Measurements from ENCODE around the gene ADIRF.
"Not testable (repeated sequence)": the region's sequence is repeated elsewhere in the genome, so short reads cannot be mapped to it uniquely, and the experiment has no call there.

Gene ADIRF

GRCh38 chr10:86942441-86943315 is 25.6 kb upstream of the ADIRF start:
- DNase-seq (ENCODE audit: insufficient read length, low spot score): no peak
- no peak for FAIRE-seq

GRCh38 chr10:86943316-86944030 is 24.8 kb upstream of the ADIRF start:
- no peak for TF ChIP-seq POLR2A (IDR thresholded peaks at IDR 0.05; ENCODE audit: low read depth, low read length)
- DNase-seq (ENCODE audit: insufficient read length, low spot score) (no peak), FAIRE-seq (no peak)

More at GRCh38 chr10:86942441-86943315, 25.6 kb upstream of the ADIRF start:
- TF ChIP-seq POLR2A (IDR thresholded peaks at IDR 0.05; ENCODE audit: low read depth, low read length): no peak

- DNase-seq (ENCODE audit: insufficient read length, low spot score) (no peak), FAIRE-seq (no peak)
Measured at GRCh38 chr10:86944031-86944419, 24.3 kb upstream of the ADIRF start.

GRCh38 chr10:86944471-86944870 is 23.8 kb upstream of the ADIRF start:
- TF ChIP-seq POLR2A (IDR thresholded peaks at IDR 0.05; ENCODE audit: low read depth, low read length): no peak
- FAIRE-seq (no peak), DNase-seq (ENCODE audit: insufficient read length, low spot score) (no peak)

More at GRCh38 chr10:86944031-86944419, 24.3 kb upstream of the ADIRF start:
- TF ChIP-seq POLR2A (IDR thresholded peaks at IDR 0.05; ENCODE audit: low read depth, low read length): no peak

GRCh38 chr10:86944907-86945306 is 23.4 kb upstream of the ADIRF start:
- DNase-seq (ENCODE audit: insufficient read length, low spot score) (no peak), FAIRE-seq (no peak)
- TF ChIP-seq POLR2A (IDR thresholded peaks at IDR 0.05; ENCODE audit: low read depth, low read length): no peak

GRCh38 chr10:86945361-86946212 is 22.7 kb upstream of the ADIRF start:
- no peak for TF ChIP-seq POLR2A (IDR thresholded peaks at IDR 0.05; ENCODE audit: low read depth, low read length)
- FAIRE-seq (no peak), DNase-seq (ENCODE audit: insufficient read length, low spot score) (no peak)

- FAIRE-seq: no peak
- no peak for DNase-seq (ENCODE audit: insufficient read length, low spot score)
- no peak for TF ChIP-seq POLR2A (IDR thresholded peaks at IDR 0.05; ENCODE audit: low read depth, low read length)
Measured at GRCh38 chr10:86946213-86947155, 21.8 kb upstream of the ADIRF start.

- not testable (repeated sequence) for DNase-seq (ENCODE audit: insufficient read length, low spot score); FAIRE-seq
Measured at GRCh38 chr10:86947806-86948205, 20.5 kb upstream of the ADIRF start.

GRCh38 chr10:86950349-86950748 is 17.9 kb upstream of the ADIRF start:
- TF ChIP-seq POLR2A (IDR thresholded peaks at IDR 0.05; ENCODE audit: low read depth, low read length): no peak
- FAIRE-seq (no peak), DNase-seq (ENCODE audit: insufficient read length, low spot score) (no peak)

GRCh38 chr10:86951184-86951761 is 17.0 kb upstream of the ADIRF start:
- no peak for DNase-seq (ENCODE audit: insufficient read length, low spot score)
- no peak for FAIRE-seq
- TF ChIP-seq POLR2A (IDR thresholded peaks at IDR 0.05; ENCODE audit: low read depth, low read length): no peak

GRCh38 chr10:86952106-86952505 is 16.2 kb upstream of the ADIRF start:
- FAIRE-seq (no peak), DNase-seq (ENCODE audit: insufficient read length, low spot score) (no peak)
- TF ChIP-seq POLR2A (IDR thresholded peaks at IDR 0.05; ENCODE audit: low read depth, low read length): no peak

GRCh38 chr10:86952697-86953096 is 15.6 kb upstream of the ADIRF start:
- DNase-seq (ENCODE audit: insufficient read length, low spot score); FAIRE-seq: not testable (repeated sequence)

All from H54 (cell line).